Mononuclear cell (primary cell): ENCODE results near the gene PRTN3. TPM values are rescaled to one million over a fixed set of nuclear protein-coding genes. Genes with fewer than 3 reads are reported as not detected.

Source experiments
- H3K27me3 ChIP-seq: 2 replicates; pipeline ENCODE4 v1.6.0; 2011; ENCODE audit warnings: low read length, control low read depth; ENCODE audit not compliant: insufficient read depth
- H3K4me1 ChIP-seq: 2 replicates; pipeline ENCODE4 v1.5.1; 2011; ENCODE audit warnings: mild to moderate bottlenecking, low read length, control low read depth; ENCODE audit not compliant: insufficient read depth
- H3K4me3 ChIP-seq: 2 replicates; pipeline ENCODE4 v1.5.1; 2011; ENCODE audit warnings: mild to moderate bottlenecking, low read length, moderate library complexity
- H3K9me3 ChIP-seq: 2 replicates; pipeline ENCODE4 v1.5.1; 2011; ENCODE audit warnings: low read depth, mild to moderate bottlenecking, control low read depth, low read length
- total RNA-seq: library from RNA; depleted of rRNA; stranded (reverse); fragments of >200 nt; gene quantifications from one replicate; pipeline ENCODE4 v1.2.3, GENCODE V29; 2012

Gene PRTN3
- total RNA-seq, 1 donor = 0.31 TPM

DNA sequence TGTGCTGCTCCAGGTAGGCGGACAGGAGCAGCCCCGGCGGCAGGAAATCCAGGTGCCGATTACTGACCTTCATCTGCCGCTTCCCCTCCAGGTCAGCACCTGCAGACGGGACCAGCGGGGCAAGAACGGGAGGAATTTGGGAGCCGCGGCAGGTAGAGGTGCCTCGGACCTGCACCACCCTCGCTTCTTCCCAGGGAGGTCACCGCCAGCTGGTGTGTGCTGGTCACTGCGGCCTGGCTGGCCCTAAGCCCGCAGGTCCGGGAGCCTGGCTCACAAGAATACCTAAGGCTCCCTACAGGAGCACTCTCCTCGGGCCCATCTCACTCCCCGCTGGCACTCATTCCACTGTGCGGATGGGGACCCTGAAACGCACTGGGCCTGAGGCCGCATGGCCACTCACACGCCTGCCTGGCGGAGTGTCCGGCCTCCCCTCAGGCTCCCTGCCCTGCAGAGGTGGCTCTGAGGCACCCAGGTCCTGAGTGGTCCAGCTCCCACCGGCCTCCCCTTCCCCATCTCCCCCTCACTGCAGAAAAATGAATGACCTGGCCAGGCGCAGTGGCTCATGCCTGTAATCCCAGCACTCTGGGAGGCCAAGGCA, 56.7 kb downstream of the PRTN3 start:
- Histone ChIP-seq H3K4me3 (no peak overlapping the region), H3K27me3 (no peaks in the 10 kb centered on the region), H3K4me1 (peaks cover 12% of the 10 kb centered on the region), H3K9me3 (no peaks in the 10 kb centered on the region)

Other genes with a start within 250 kb of the PRTN3 start
- 16.8 TPM for gene POLRMT, start 207.5 kb upstream of the PRTN3 start, total RNA-seq
- gene FGF22, start 201.1 kb upstream of the PRTN3 start, total RNA-seq = 0.10 TPM
- gene RNF126, start 177.8 kb upstream of the PRTN3 start, total RNA-seq = 80.6 TPM
- gene FSTL3, start 164.6 kb upstream of the PRTN3 start, total RNA-seq = 0.73 TPM
- 5.4 TPM for gene PRSS57, start 145.5 kb upstream of the PRTN3 start, total RNA-seq
- not detected for gene PALM, start 132.1 kb upstream of the PRTN3 start, total RNA-seq
- not detected for gene MISP, start 89.9 kb upstream of the PRTN3 start, total RNA-seq
- gene PTBP1, start 43.5 kb upstream of the PRTN3 start, total RNA-seq = 109 TPM
- not detected for gene PLPPR3, start 19.0 kb upstream of the PRTN3 start, total RNA-seq
- 0.31 TPM for gene AZU1, start 13.2 kb upstream of the PRTN3 start, total RNA-seq
- gene ELANE, start 11.3 kb downstream of the PRTN3 start, total RNA-seq = 0.63 TPM
- gene CFD, start 18.7 kb downstream of the PRTN3 start, total RNA-seq = 148 TPM
- gene MED16, start 52.2 kb downstream of the PRTN3 start, total RNA-seq = 15.2 TPM
- gene RNU6-9, start 52.5 kb downstream of the PRTN3 start, total RNA-seq = not detected
- 134 TPM for gene R3HDM4, start 72.2 kb downstream of the PRTN3 start, total RNA-seq
- 0.10 TPM for gene KISS1R, start 76.3 kb downstream of the PRTN3 start, total RNA-seq
- 8.0 TPM for gene ARID3A, start 85.0 kb downstream of the PRTN3 start, total RNA-seq
- gene WDR18, start 143.3 kb downstream of the PRTN3 start, total RNA-seq = 15.1 TPM
- 0.21 TPM for gene GRIN3B, start 159.4 kb downstream of the PRTN3 start, total RNA-seq
- gene TMEM259, start 180.1 kb downstream of the PRTN3 start, total RNA-seq = 83.0 TPM
- not detected for gene RNU6-2, start 180.5 kb downstream of the PRTN3 start, total RNA-seq
- gene CNN2, start 185.6 kb downstream of the PRTN3 start, total RNA-seq = 152 TPM
- 28.2 TPM for gene ABCA7, start 199.1 kb downstream of the PRTN3 start, total RNA-seq
- 261 TPM for gene ARHGAP45, start 226.2 kb downstream of the PRTN3 start, total RNA-seq